Measurements from ENCODE around the gene ARG2.
A peak's percentile ranks its signal among the peaks of the same experiment; 100 is the strongest.
"Not testable (repeated sequence)": the region's sequence is repeated elsewhere in the genome, so short reads cannot be mapped to it uniquely, and the experiment has no call there.

ARG2 gene

GRCh38 chr14:67589204-67589770 is 30.4 kb upstream of the ARG2 start:
- no peak for DNase-seq

- not testable (repeated sequence) for DNase-seq
Measured at GRCh38 chr14:67593650-67594049, 26.1 kb upstream of the ARG2 start.

GRCh38 chr14:67595392-67595791 is 24.3 kb upstream of the ARG2 start:
- no peak for DNase-seq

GRCh38 chr14:67599698-67600561 is 19.8 kb upstream of the ARG2 start, which contains the start of gene PIGH:
Gene PIGH, minus strand, starts transcription at chr14:67600268. Its CDS starts 65 bp downstream, at chr14:67600203.
- DNase-seq, result peak; percentile 88

- DNase-seq, result not testable (repeated sequence)
Measured at GRCh38 chr14:67600562-67600974, 19.2 kb upstream of the ARG2 start.

GRCh38 chr14:67602076-67602475 is 17.6 kb upstream of the ARG2 start:
- DNase-seq, result no peak

GRCh38 chr14:67602995-67603545 is 16.6 kb upstream of the ARG2 start:
- no peak for DNase-seq

- no peak for DNase-seq
Measured at GRCh38 chr14:67607646-67608045, 12.1 kb upstream of the ARG2 start.

- no peak for DNase-seq
Measured at GRCh38 chr14:67609642-67610310, 9.9 kb upstream of the ARG2 start.

- no peak for DNase-seq
Measured at GRCh38 chr14:67610491-67610890, 9.2 kb upstream of the ARG2 start.

GRCh38 chr14:67618617-67619063 is 1.1 kb upstream of the ARG2 start:
- DNase-seq, result no peak

GRCh38 chr14:67620217-67620785 is 581 bp downstream of the ARG2 start:
- DNase-seq, result no peak

- DNase-seq, result peak; percentile 26
Measured at GRCh38 chr14:67622675-67623074, 3.0 kb downstream of the ARG2 start.

- DNase-seq, result no peak
Measured at GRCh38 chr14:67623114-67623513, 3.4 kb downstream of the ARG2 start.

- not testable (repeated sequence) for DNase-seq
Measured at GRCh38 chr14:67626131-67626530, 6.4 kb downstream of the ARG2 start.

GRCh38 chr14:67627519-67627918 is 7.8 kb downstream of the ARG2 start:
- DNase-seq, result no peak

- DNase-seq, result no peak
Measured at GRCh38 chr14:67630186-67630585, 10.5 kb downstream of the ARG2 start.

GRCh38 chr14:67630938-67631337 is 11.2 kb downstream of the ARG2 start:
- no peak for DNase-seq

- DNase-seq, result no peak
Measured at GRCh38 chr14:67633451-67634147, 13.9 kb downstream of the ARG2 start.

GRCh38 chr14:67636361-67636919 is 16.7 kb downstream of the ARG2 start:
- DNase-seq, result no peak

- DNase-seq, result no peak
Measured at GRCh38 chr14:67638642-67639041, 18.9 kb downstream of the ARG2 start.

- DNase-seq, result no peak
Measured at GRCh38 chr14:67641480-67641879, 21.8 kb downstream of the ARG2 start.

Measured in NK-92 treated with Interleukin-12 subunit alpha and Interleukin-12 subunit beta, amount 100 ng/mL, for 24 hours (cell line).